Cardiac fibroblast (primary cell): Measurements from ENCODE around the gene SOCS3.

Experiments used
- DNase-seq, 2 donors: peaks; one replicate each; pipeline versions ENCODE4 v3.0.0 to v3.0.0-alpha.2; 2010; ENCODE audit warnings: low read depth in 2 of 2
- H3K4me3 ChIP-seq, 2 donors: replicated peaks in 1 of 2; 1 replicate in 1 of 2; 2 replicates in 1 of 2; pipeline ENCODE4 v1.5.1; 2011; ENCODE audit warnings: low read depth in 2 of 2, low read length in 2 of 2, mild to moderate bottlenecking in 2 of 2, moderate library complexity in 1 of 2
- CTCF ChIP-seq: IDR thresholded peaks from one replicate; pipeline ENCODE4 v1.5.1; 2011; ENCODE audit warnings: low read depth, mild to moderate bottlenecking, low read length, inconsistent platforms

The SOCS3 gene

GRCh38 chr17:78359997-78360370, at the start of gene SOCS3:
Gene SOCS3, minus strand, starts transcription at chr17:78360077. Its CDS starts 982 bp downstream, at chr17:78359095.
- DNase-seq: peak; percentile 97 to 99
- no peak for TF ChIP-seq CTCF
- H3K4me3 ChIP-seq: peak within 1 kb of the TSS; percentile 90 to 95

- no peak for TF ChIP-seq CTCF
- no peak for DNase-seq
Measured at GRCh38 chr17:78409191-78409928, 49.5 kb upstream of the SOCS3 start.

GRCh38 chr17:78408476-78409050, 48.7 kb upstream of the SOCS3 start:
- TF ChIP-seq CTCF: no peak
- H3K4me3 ChIP-seq: no peak overlapping the region
- no peak for DNase-seq

More at GRCh38 chr17:78409191-78409928, 49.5 kb upstream of the SOCS3 start:
- H3K4me3 ChIP-seq: no peak overlapping the region

- no peak for TF ChIP-seq CTCF
- no peak for DNase-seq
- no peak overlapping the region for H3K4me3 ChIP-seq
Measured at GRCh38 chr17:78407387-78408000, 47.6 kb upstream of the SOCS3 start.

- no peak overlapping the region for H3K4me3 ChIP-seq
- no peak for DNase-seq
- no peak for TF ChIP-seq CTCF
Measured at GRCh38 chr17:78406920-78407319, 47.0 kb upstream of the SOCS3 start.

- no peak for DNase-seq
- H3K4me3 ChIP-seq: no peak overlapping the region
- TF ChIP-seq CTCF: no peak
Measured at GRCh38 chr17:78406396-78406795, 46.5 kb upstream of the SOCS3 start.
